HepG2 (cell line): ENCODE data around the gene ZNF547. TPM values are rescaled to one million over a fixed set of nuclear protein-coding genes. Genes with fewer than 3 reads are reported as not detected.
A peak's percentile ranks its signal among the peaks of the same experiment; 100 is the strongest.

Source experiments
- CSRNP2 ChIP-seq: sonication (generic); formaldehyde crosslinking; conservative IDR thresholded peaks from 2 replicates; pipeline ENCODE4 v1.8.0; 2022; ENCODE audit warnings: low read depth, missing genetic modification reagents
- ELF1 ChIP-seq: sonication (generic); formaldehyde crosslinking; IDR thresholded peaks from 2 replicates; pipeline ENCODE4 v1.4.0; 2020; ENCODE audit warnings: missing genetic modification reagents
- ESRRA ChIP-seq: sonication (generic); formaldehyde crosslinking; IDR thresholded peaks from 2 replicates; pipeline ENCODE4 v1.5.1; 2020; ENCODE audit warnings: mild to moderate bottlenecking, low read depth, missing genetic modification reagents
- ETV5 ChIP-seq: IDR thresholded peaks from 2 replicates; pipeline ENCODE4 v1.6.1; 2018; ENCODE audit warnings: missing biosample characterization, missing genetic modification reagents, inconsistent platforms, borderline replicate concordance
- FOXA3 ChIP-seq: IDR thresholded peaks from 2 replicates; pipeline ENCODE4 v1.6.1; 2016; ENCODE audit warnings: missing genetic modification reagents, missing compliant biosample characterization
- HMG20B ChIP-seq: conservative IDR thresholded peaks from 2 replicates; pipeline ENCODE4 v1.6.1; 2016; ENCODE audit warnings: missing genetic modification reagents, missing compliant biosample characterization
- MEIS1 ChIP-seq: sonication (generic); formaldehyde crosslinking; IDR thresholded peaks from 2 replicates; pipeline ENCODE4 v1.9.0; 2021; ENCODE audit warnings: mild to moderate bottlenecking, missing genetic modification reagents, moderate library complexity, borderline replicate concordance
- MYNN ChIP-seq: sonication (generic); formaldehyde crosslinking; IDR thresholded peaks from 2 replicates; pipeline ENCODE4 v1.4.0; 2020; ENCODE audit warnings: mild to moderate bottlenecking, low read depth, missing genetic modification reagents
- NFE2L1 ChIP-seq: sonication (generic); formaldehyde crosslinking; IDR thresholded peaks from 2 replicates; pipeline ENCODE4 v1.4.0; 2020; ENCODE audit warnings: missing genetic modification reagents, mild to moderate bottlenecking, borderline replicate concordance
- NFIC ChIP-seq: IDR thresholded peaks from 2 replicates; pipeline ENCODE4 v1.6.1; 2012; ENCODE audit warnings: mild to moderate bottlenecking, low read length, inconsistent platforms
- RCOR2 ChIP-seq: IDR thresholded peaks from 2 replicates; pipeline ENCODE4 v1.6.1; 2016; ENCODE audit warnings: missing biosample characterization, missing genetic modification reagents
- SAFB2 ChIP-seq: sonication (generic); formaldehyde crosslinking; IDR thresholded peaks from 2 replicates; pipeline ENCODE4 v1.5.1; 2020; ENCODE audit warnings: missing genetic modification reagents, low read depth, mild to moderate bottlenecking, borderline replicate concordance
- SIN3A ChIP-seq: IDR thresholded peaks from 2 replicates; pipeline ENCODE4 v1.6.1; 2011; ENCODE audit warnings: low read depth, mild to moderate bottlenecking, control low read depth, low read length, borderline replicate concordance
- ZFP37 ChIP-seq: sonication (generic); formaldehyde crosslinking; IDR thresholded peaks from 2 replicates; pipeline ENCODE4 v1.4.0; 2020; ENCODE audit warnings: missing genetic modification reagents, borderline replicate concordance
- ZNF296 ChIP-seq: sonication (generic); formaldehyde crosslinking; conservative IDR thresholded peaks from 2 replicates; pipeline ENCODE4 v1.5.0; 2020; ENCODE audit warnings: mild to moderate bottlenecking, missing genetic modification reagents
- ZNF383 ChIP-seq: sonication (generic); formaldehyde crosslinking; IDR thresholded peaks from 2 replicates; pipeline ENCODE4 v1.4.0; 2020; ENCODE audit warnings: missing genetic modification reagents, mild to moderate bottlenecking, borderline replicate concordance
- ZNF543 ChIP-seq: sonication (generic); formaldehyde crosslinking; IDR thresholded peaks from 2 replicates; pipeline ENCODE4 v1.4.0; 2020; ENCODE audit warnings: mild to moderate bottlenecking, missing genetic modification reagents
- ZNF552 ChIP-seq: sonication (generic); formaldehyde crosslinking; IDR thresholded peaks from 2 replicates; pipeline ENCODE4 v1.9.0; 2022; ENCODE audit warnings: missing genetic modification reagents, mild to moderate bottlenecking, borderline replicate concordance
- ZNF598 ChIP-seq: sonication (generic); formaldehyde crosslinking; IDR thresholded peaks from 2 replicates; pipeline ENCODE4 v1.5.1; 2020; ENCODE audit warnings: mild to moderate bottlenecking, missing genetic modification reagents, borderline replicate concordance
- ZNF710 ChIP-seq: sonication (generic); formaldehyde crosslinking; IDR thresholded peaks from 2 replicates; pipeline ENCODE4 v1.5.0; 2020; ENCODE audit warnings: mild to moderate bottlenecking, missing genetic modification reagents, borderline replicate concordance
- polyA plus RNA-seq, 8 experiments: library from polyadenylated mRNA; depleted of rRNA in 3 of 8; stranded (reverse) in 7 of 8; unstranded in 1 of 8; fragments of >200 nt; fragmentation: Illumina TruSeq in 4 of 8; extraction: Trizol in 4 of 8; gene quantifications; 2 replicates each; pipeline versions ENCODE4 v1.2.1 to v1.2.3, GENCODE V29; 2011 to 2016; ENCODE audit warnings: low read depth in 4 of 8, missing spikeins in 1 of 8, mixed read lengths in 1 of 8; ENCODE audit not compliant: insufficient read depth in 1 of 8
- total RNA-seq, 5 experiments: library from RNA; depleted of rRNA; stranded (reverse); fragments of >200 nt; fragmentation: Illumina TruSeq; extraction: Trizol; gene quantifications; 2 replicates each; pipeline ENCODE4 v1.2.3, GENCODE V29; 2016; ENCODE audit warnings: low read depth in 1 of 5
- TF ChIP-seq, protein P1 (sequence below): sonication (generic); formaldehyde crosslinking; IDR thresholded peaks from 2 replicates; pipeline ENCODE4 v1.9.0; 2021; ENCODE audit warnings: missing genetic modification reagents, mild to moderate bottlenecking, borderline replicate concordance
- TF ChIP-seq, protein P2 (sequence below): sonication (generic); formaldehyde crosslinking; IDR thresholded peaks from 2 replicates; pipeline ENCODE4 v1.4.0; 2020; ENCODE audit warnings: missing genetic modification reagents, borderline replicate concordance
- TF ChIP-seq, protein P3 (sequence below): sonication (generic); formaldehyde crosslinking; IDR thresholded peaks from 2 replicates; pipeline ENCODE4 v1.4.0; 2020; ENCODE audit warnings: mild to moderate bottlenecking, missing genetic modification reagents

ZNF547 gene
- total and polyA plus RNA-seq, 2 of the 13 experiments (the other 11 are each of a cell fraction or from before 2014, with no cell fraction given): 2.0 to 2.6 TPM

DNA sequence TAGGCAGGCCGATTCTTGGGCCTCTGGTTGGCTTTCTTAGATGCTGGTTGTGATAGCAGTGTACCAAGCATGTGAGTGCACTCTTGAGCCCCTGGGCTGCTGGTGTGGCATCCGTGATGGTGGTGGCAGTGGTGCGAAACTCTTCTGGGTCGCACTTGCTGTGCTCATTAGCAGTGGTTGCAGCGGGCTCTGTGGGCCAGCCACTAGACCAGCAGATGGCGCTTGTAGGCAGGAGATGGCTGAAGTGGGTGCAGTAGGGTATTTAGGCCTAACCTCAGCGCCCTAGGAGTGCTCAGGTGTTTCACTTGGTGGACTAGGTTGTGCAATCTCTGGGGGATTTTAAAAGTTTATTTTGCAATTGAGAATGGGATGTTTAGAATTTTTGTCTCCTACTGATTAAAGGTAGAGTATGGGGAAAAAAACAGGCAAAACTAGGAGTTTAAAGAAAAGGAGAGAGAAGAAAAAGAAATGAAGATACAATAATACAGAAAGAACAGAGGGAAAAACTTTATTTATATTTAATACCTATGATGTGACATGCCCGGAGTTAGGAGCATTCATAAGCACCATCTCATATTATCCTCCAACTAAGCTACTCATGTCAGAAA, 43.3 kb downstream of the ZNF547 start (continued):
- TF ChIP-seq SIN3A (no peak), RCOR2 (no peak), ZNF710 (no peak), HMG20B (CRISPR knock-in tag) (0 out of 2 replicates have a peak, but pooled peaks have one; percentile 12), NFE2L1 (no peak), MEIS1 (CRISPR knock-in tag) (no peak), ZNF296 (CRISPR knock-in tag) (no peak), NFIC (no peak), CSRNP2 (CRISPR knock-in tag) (no peak), ELF1 (no peak), ETV5 (CRISPR knock-in tag) (no peak), ZNF543 (CRISPR knock-in tag) (no peak), ZNF598 (no peak), MYNN (CRISPR knock-in tag) (no peak), SAFB2 (CRISPR knock-in tag) (no peak), FOXA3 (peak; percentile 28; the same call in 1 of the 2 replicates), ZFP37 (CRISPR knock-in tag) (no peak), ESRRA (no peak), ZNF552 (CRISPR knock-in tag) (no peak), ZNF383 (CRISPR knock-in tag) (no peak)
- TF ChIP-seq, protein P1, sequence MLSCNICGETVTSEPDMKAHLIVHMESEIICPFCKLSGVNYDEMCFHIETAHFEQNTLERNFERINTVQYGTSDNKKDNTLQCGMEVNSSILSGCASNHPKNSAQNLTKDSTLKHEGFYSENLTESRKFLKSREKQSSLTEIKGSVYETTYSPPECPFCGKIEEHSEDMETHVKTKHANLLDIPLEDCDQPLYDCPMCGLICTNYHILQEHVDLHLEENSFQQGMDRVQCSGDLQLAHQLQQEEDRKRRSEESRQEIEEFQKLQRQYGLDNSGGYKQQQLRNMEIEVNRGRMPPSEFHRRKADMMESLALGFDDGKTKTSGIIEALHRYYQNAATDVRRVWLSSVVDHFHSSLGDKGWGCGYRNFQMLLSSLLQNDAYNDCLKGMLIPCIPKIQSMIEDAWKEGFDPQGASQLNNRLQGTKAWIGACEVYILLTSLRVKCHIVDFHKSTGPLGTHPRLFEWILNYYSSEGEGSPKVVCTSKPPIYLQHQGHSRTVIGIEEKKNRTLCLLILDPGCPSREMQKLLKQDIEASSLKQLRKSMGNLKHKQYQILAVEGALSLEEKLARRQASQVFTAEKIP (CRISPR knock-in tag): no peak
- TF ChIP-seq, protein P2, sequence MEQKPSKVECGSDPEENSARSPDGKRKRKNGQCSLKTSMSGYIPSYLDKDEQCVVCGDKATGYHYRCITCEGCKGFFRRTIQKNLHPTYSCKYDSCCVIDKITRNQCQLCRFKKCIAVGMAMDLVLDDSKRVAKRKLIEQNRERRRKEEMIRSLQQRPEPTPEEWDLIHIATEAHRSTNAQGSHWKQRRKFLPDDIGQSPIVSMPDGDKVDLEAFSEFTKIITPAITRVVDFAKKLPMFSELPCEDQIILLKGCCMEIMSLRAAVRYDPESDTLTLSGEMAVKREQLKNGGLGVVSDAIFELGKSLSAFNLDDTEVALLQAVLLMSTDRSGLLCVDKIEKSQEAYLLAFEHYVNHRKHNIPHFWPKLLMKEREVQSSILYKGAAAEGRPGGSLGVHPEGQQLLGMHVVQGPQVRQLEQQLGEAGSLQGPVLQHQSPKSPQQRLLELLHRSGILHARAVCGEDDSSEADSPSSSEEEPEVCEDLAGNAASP: peak; percentile 43; the same call in 1 of the 2 replicates
- TF ChIP-seq, protein P3, sequence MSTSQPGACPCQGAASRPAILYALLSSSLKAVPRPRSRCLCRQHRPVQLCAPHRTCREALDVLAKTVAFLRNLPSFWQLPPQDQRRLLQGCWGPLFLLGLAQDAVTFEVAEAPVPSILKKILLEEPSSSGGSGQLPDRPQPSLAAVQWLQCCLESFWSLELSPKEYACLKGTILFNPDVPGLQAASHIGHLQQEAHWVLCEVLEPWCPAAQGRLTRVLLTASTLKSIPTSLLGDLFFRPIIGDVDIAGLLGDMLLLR (CRISPR knock-in tag): no peak
